ENCODE data around the gene ZFYVE16. TPM values are rescaled to one million over a fixed set of nuclear protein-coding genes. Genes with fewer than 3 reads are reported as not detected.
"Not testable (repeated sequence)": the region's sequence is repeated elsewhere in the genome, so short reads cannot be mapped to it uniquely, and the experiment has no call there.

ZFYVE16 gene
- total and polyA plus RNA-seq, 2 experiments from 2014 or later: 15.8 to 19.0 TPM

DNA sequence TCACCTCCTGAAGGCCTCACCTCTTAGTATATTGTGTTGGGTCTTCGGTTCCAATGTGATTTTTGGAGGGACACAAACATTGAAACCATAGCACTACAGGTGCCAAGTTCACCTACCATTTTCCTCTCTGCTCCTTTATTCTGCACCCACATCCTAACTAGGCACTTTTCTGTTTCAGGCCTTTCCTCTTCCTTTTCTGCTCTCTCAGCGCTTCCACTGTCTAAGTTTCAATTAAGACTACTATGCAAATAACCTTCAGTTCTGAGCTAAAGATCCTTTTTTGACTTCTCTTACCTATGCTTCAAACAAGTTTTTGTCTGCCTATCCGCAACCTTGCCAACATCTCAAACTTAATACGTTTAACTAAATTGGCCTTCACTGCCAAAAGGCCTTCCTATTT lies 25.4 kb upstream of the ZFYVE16 start:
- no peaks in the 10 kb centered on the region for H3F3A ChIP-seq (ENCODE audit: insufficient read depth)
- H2AFZ ChIP-seq: no peak overlapping the region
- H3K9me2 ChIP-seq (ENCODE audit: insufficient read depth): no peaks in the 10 kb centered on the region
- H3K27ac ChIP-seq: no peak overlapping the region
- no peak overlapping the region for H3K4me3 ChIP-seq
- no peaks in the 10 kb centered on the region for H3K79me2 ChIP-seq (ENCODE audit: insufficient read depth)
- H4K20me1 ChIP-seq (ENCODE audit: insufficient read depth): no peaks in the 10 kb centered on the region
- H3K9ac ChIP-seq: no peak overlapping the region
- H3K9me3 ChIP-seq (ENCODE audit: low read depth): no peaks in the 10 kb centered on the region
- no peak for TF ChIP-seq EZH2 (IDR thresholded peaks at IDR 0.05; ENCODE audit: insufficient read depth, poor library complexity, severe bottlenecking)
- no peak for TF ChIP-seq EZH2phosphoT487 (IDR thresholded peaks at IDR 0.05; ENCODE audit: insufficient read depth, low read depth)
- H3K36me3 ChIP-seq (ENCODE audit: low read depth): no peaks in the 10 kb centered on the region
- no peaks in the 10 kb centered on the region for H3K4me1 ChIP-seq (ENCODE audit: insufficient read depth)
- in situ Hi-C loops (cut with MboI): no loop called here
- DNase-seq: no peak
- H3K4me2 ChIP-seq (ENCODE audit: unreplicated experiment): no peak overlapping the region
- 72 to 82% methylated on average over 4 of the region's 4 CpGs for WGBS, 2 experiments (ENCODE audit: low coverage in 1 of 2, low lambda C conversion rate in 2 of 2, missing lambda C conversion rate in 2 of 2)
- no peaks in the 10 kb centered on the region for H3K27me3 ChIP-seq (replicated peaks; ENCODE audit: insufficient read depth)

DNA sequence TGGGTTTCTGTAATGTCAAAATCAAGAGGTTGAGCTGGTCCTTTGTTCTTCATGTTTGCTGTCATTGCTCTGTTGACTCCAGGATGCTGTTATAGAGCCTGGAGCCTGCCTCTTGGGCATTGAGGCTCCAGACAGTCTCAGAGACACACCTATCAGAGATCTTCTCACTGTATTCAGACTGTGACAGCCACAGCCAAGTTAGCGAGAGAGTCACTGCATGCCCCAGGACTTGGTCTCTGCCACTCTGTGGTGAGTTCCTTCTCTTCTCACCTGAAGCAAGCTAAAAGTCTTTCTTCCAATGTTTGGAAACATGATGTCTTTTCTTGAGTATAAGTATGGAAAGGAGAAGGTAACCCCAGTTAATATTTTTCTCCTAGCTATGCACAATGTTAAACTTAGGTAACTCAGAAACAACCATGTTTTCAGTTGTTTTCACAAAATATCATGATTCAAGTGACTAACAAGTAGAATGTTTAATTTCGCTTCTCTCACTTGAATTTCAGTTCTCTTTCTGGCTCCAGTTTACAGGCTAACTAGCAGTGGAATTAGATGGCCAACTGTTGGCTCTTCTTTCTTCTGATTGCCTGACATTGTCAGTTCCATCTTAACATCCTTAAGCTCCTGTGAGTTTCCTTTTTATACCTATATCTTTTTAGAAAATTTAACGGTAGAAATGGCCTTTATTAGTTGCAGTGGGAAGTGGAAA lies 20.6 kb upstream of the ZFYVE16 start:
- in situ Hi-C loops (cut with MboI): no loop called here

DNA sequence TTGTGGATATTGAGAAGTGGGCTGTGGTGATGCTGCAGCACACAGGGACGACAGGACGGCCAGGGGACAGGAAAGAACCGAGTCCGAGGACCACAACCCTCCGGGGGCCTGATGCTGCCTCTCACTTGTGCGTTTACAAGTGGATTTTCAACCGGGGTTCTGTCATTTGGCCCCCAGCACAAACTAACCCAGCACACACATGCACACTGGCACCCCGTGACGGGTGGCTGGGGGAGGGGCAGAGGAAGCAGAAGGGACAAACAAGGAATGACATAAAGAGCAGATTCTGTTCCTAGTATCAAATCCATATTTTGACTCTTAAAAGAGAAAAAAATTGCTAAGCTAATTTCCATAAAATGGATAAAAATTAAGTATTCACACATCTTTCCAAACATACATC lies 18.3 kb upstream of the ZFYVE16 start:
- Histone ChIP-seq H3K4me1 (ENCODE audit: insufficient read depth) (no peaks in the 10 kb centered on the region), H3K9ac (no peak overlapping the region), H3K36me3 (ENCODE audit: low read depth) (no peaks in the 10 kb centered on the region), H2AFZ (no peak overlapping the region), H3K9me2 (ENCODE audit: insufficient read depth) (no peaks in the 10 kb centered on the region), H3K9me3 (ENCODE audit: low read depth) (no peaks in the 10 kb centered on the region), H4K20me1 (ENCODE audit: insufficient read depth) (no peaks in the 10 kb centered on the region), H3K79me2 (ENCODE audit: insufficient read depth) (no peaks in the 10 kb centered on the region), H3K4me2 (ENCODE audit: unreplicated experiment) (no peak overlapping the region), H3K4me3 (no peak overlapping the region), H3K27me3 (replicated peaks; ENCODE audit: insufficient read depth) (no peaks in the 10 kb centered on the region), H3F3A (ENCODE audit: insufficient read depth) (no peaks in the 10 kb centered on the region), H3K27ac (no peak overlapping the region)
- in situ Hi-C loops (cut with MboI): no loop called here
- DNase-seq: no peak
- TF ChIP-seq EZH2 (IDR thresholded peaks at IDR 0.05; ENCODE audit: insufficient read depth, poor library complexity, severe bottlenecking): no peak
- TF ChIP-seq EZH2phosphoT487 (IDR thresholded peaks at IDR 0.05; ENCODE audit: insufficient read depth, low read depth): no peak
- WGBS, 2 experiments (ENCODE audit: low coverage in 1 of 2, low lambda C conversion rate in 2 of 2, missing lambda C conversion rate in 2 of 2): 45 to 47% methylated on average over 9 of the region's 9 CpGs

More for the DNA sequence above, 20.6 kb upstream of the ZFYVE16 start:
- no peak overlapping the region for H2AFZ ChIP-seq
- H3K9me2 ChIP-seq (ENCODE audit: insufficient read depth): no peaks in the 10 kb centered on the region
- no peaks in the 10 kb centered on the region for H3K79me2 ChIP-seq (ENCODE audit: insufficient read depth)
- no peaks in the 10 kb centered on the region for H3K9me3 ChIP-seq (ENCODE audit: low read depth)
- TF ChIP-seq EZH2phosphoT487 (IDR thresholded peaks at IDR 0.05; ENCODE audit: insufficient read depth, low read depth): no peak
- no peak for TF ChIP-seq EZH2 (IDR thresholded peaks at IDR 0.05; ENCODE audit: insufficient read depth, poor library complexity, severe bottlenecking)
- H3K4me3 ChIP-seq: no peak overlapping the region
- no peaks in the 10 kb centered on the region for H3K4me1 ChIP-seq (ENCODE audit: insufficient read depth)
- DNase-seq: no peak
- WGBS, 2 experiments (ENCODE audit: low coverage in 1 of 2, low lambda C conversion rate in 2 of 2, missing lambda C conversion rate in 2 of 2): 57 to 59% methylated on average over 3 of the region's 3 CpGs
- no peaks in the 10 kb centered on the region for H4K20me1 ChIP-seq (ENCODE audit: insufficient read depth)
- H3K4me2 ChIP-seq (ENCODE audit: unreplicated experiment): no peak overlapping the region
- no peak overlapping the region for H3K9ac ChIP-seq
- no peak overlapping the region for H3K27ac ChIP-seq
- no peaks in the 10 kb centered on the region for H3F3A ChIP-seq (ENCODE audit: insufficient read depth)
- no peaks in the 10 kb centered on the region for H3K36me3 ChIP-seq (ENCODE audit: low read depth)
- H3K27me3 ChIP-seq (replicated peaks; ENCODE audit: insufficient read depth): no peaks in the 10 kb centered on the region

DNA sequence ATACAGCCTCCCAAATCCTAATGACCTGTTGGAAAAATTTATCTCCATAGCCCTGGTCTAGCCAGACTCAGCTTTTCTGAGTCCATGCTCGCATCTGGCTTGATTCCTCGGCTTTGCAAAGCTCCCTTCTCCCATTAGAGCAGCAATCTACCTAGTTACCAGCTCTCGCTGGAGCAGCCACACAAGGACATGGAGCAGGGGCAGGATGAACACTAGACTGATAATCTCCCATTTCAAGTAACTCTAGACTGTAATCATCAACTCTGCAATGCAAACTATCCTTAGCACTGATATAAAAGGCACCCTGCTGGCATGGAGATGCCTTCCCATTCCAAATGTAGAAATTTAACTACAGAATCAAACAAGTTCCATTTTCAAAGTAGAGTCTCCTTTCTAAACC lies 17.5 kb upstream of the ZFYVE16 start:
- H3K27ac ChIP-seq; H3K79me2 ChIP-seq (ENCODE audit: insufficient read depth); H3K4me1 ChIP-seq (ENCODE audit: insufficient read depth); H3K4me2 ChIP-seq (ENCODE audit: unreplicated experiment); in situ Hi-C loops (cut with MboI); H3K9me2 ChIP-seq (ENCODE audit: insufficient read depth); H3K36me3 ChIP-seq (ENCODE audit: low read depth); H3F3A ChIP-seq (ENCODE audit: insufficient read depth); DNase-seq; H3K27me3 ChIP-seq (replicated peaks; ENCODE audit: insufficient read depth); H2AFZ ChIP-seq; H3K9me3 ChIP-seq (ENCODE audit: low read depth); H3K9ac ChIP-seq; H3K4me3 ChIP-seq; H4K20me1 ChIP-seq (ENCODE audit: insufficient read depth): not testable (repeated sequence)
- 4 to 8% methylated on average over 3 of the region's 3 CpGs for WGBS, 2 experiments (ENCODE audit: low coverage in 1 of 2, low lambda C conversion rate in 2 of 2, missing lambda C conversion rate in 2 of 2)

DNA sequence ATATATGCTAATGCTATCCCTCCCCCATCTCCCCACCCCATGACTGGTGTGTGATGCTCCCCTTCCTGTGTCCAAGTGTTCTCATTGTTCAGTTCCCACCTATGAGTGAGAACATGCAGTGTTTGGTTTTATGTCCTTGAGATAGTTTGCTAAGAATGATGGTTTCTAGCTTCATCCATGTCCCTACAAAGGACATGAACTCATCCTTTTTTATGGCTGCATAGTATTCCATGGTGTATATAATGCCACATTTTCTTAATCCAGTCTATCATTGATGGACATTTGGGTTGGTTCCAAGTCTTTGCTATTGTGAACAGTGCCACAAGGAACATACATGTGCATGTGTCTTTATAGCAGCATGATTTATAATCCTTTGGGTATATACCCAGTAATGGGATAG lies 16.6 kb upstream of the ZFYVE16 start:
- H3K36me3 ChIP-seq (ENCODE audit: low read depth); in situ Hi-C loops (cut with MboI); H3K27ac ChIP-seq; DNase-seq; H3K4me2 ChIP-seq (ENCODE audit: unreplicated experiment); H4K20me1 ChIP-seq (ENCODE audit: insufficient read depth); H3F3A ChIP-seq (ENCODE audit: insufficient read depth); H3K4me1 ChIP-seq (ENCODE audit: insufficient read depth); H3K27me3 ChIP-seq (replicated peaks; ENCODE audit: insufficient read depth); H3K79me2 ChIP-seq (ENCODE audit: insufficient read depth); H3K9ac ChIP-seq; H3K9me3 ChIP-seq (ENCODE audit: low read depth); H3K9me2 ChIP-seq (ENCODE audit: insufficient read depth); H3K4me3 ChIP-seq; H2AFZ ChIP-seq: not testable (repeated sequence)
